Common myeloid progenitor, CD34-positive (primary cell): ENCODE measurements around the gene GNAT2.

Experiments
- CTCF ChIA-PET: fragments of 350-600 bp; sonication (Branson Sonifier 250); formaldehyde crosslinking; loops from one replicate; lab custom pipeline; 2021; ENCODE audit warnings: antibody characterized with exemption; lab: Charles Lee
- POLR2A ChIA-PET: fragments of 350-600 bp; sonication (Branson Sonifier 250); formaldehyde crosslinking; loops from one replicate; lab custom pipeline; 2021; ENCODE audit warnings: antibody characterized with exemption; lab: Charles Lee
- DNase-seq, 3 donors: peaks; one replicate each; pipeline versions ENCODE4 v3.0.0 to v3.0.0-alpha.2; 2013
- H3K27ac ChIP-seq, 2 experiments: 1 replicate in 1 of 2; 2 replicates in 1 of 2; pipeline ENCODE4 v1.7.0; 2013; ENCODE audit warnings: inconsistent platforms in 2 of 2, low read length in 2 of 2, mild to moderate bottlenecking in 2 of 2, low read depth in 1 of 2, moderate library complexity in 1 of 2; ENCODE audit not compliant: severe bottlenecking in 2 of 2, insufficient read depth in 1 of 2, poor library complexity in 1 of 2
- H3K27me3 ChIP-seq, 5 experiments: replicated peaks in 2 of 5; 1 replicate in 3 of 5; 2 replicates in 2 of 5; pipeline versions ENCODE4 v1.6.1 to v1.7.0; 2013; ENCODE audit warnings: low read length in 4 of 5, mild to moderate bottlenecking in 2 of 5, moderate library complexity in 2 of 5, inconsistent platforms in 1 of 5; ENCODE audit not compliant: insufficient read depth in 5 of 5, control insufficient read depth in 4 of 5
- H3K36me3 ChIP-seq, 4 experiments: 1 replicate in 2 of 4; 2 replicates in 2 of 4; pipeline versions ENCODE4 v1.6.1 to v1.7.0; 2013; ENCODE audit warnings: low read length in 3 of 4, control low read depth in 1 of 4, mild to moderate bottlenecking in 1 of 4; ENCODE audit not compliant: control insufficient read depth in 4 of 4, insufficient read depth in 4 of 4
- H3K4me1 ChIP-seq, 4 experiments: 1 replicate in 3 of 4; 2 replicates in 1 of 4; pipeline versions ENCODE4 v1.6.1 to v1.7.1; 2013; ENCODE audit warnings: low read length in 3 of 4, mild to moderate bottlenecking in 3 of 4, control low read depth in 1 of 4, inconsistent platforms in 1 of 4, moderate library complexity in 1 of 4; ENCODE audit not compliant: control insufficient read depth in 4 of 4, insufficient read depth in 4 of 4; ENCODE audit errors: control extremely low read depth in 1 of 4
- H3K4me3 ChIP-seq, 7 experiments: 1 replicate in 4 of 7; 2 replicates in 3 of 7; pipeline versions ENCODE4 v1.5.1 to v1.7.0; 2013; ENCODE audit warnings: mild to moderate bottlenecking in 7 of 7, low read length in 6 of 7, moderate library complexity in 6 of 7, inconsistent platforms in 2 of 7, low read depth in 2 of 7, control low read depth in 1 of 7; ENCODE audit not compliant: insufficient read depth in 4 of 7, control insufficient read depth in 1 of 7; ENCODE audit errors: extremely low read depth in 1 of 7
- H3K9me3 ChIP-seq, 5 experiments: 1 replicate in 4 of 5; 2 replicates in 1 of 5; pipeline versions ENCODE4 v1.6.1 to v1.7.1; 2013; ENCODE audit warnings: low read length in 4 of 5, mild to moderate bottlenecking in 2 of 5, inconsistent platforms in 1 of 5, low read depth in 1 of 5, moderate library complexity in 1 of 5; ENCODE audit not compliant: control insufficient read depth in 4 of 5, insufficient read depth in 2 of 5; ENCODE audit errors: control extremely low read depth in 1 of 5
- WGBS: methylation state at CpG from one replicate; pipeline ENCODE4 v1.1.5; 2013; ENCODE audit not compliant: insufficient coverage; 5-methylcytosine and 5-hydroxymethylcytosine counted together

GNAT2 gene

GRCh38 chr1:109632671-109633346 lies 13.4 kb upstream of the GNAT2 start:
- ChIA-PET POLR2A (interaction anchor here (1.8 kb wide), 1 partner anchor 8 kb away, joined by 4 read pairs; no protein-coding TSS in a partner anchor), CTCF (interaction anchor here (0.8 to 25.8 kb wide), 11 partner anchors 9 to 145 kb away, joined by 3 to 430 read pairs (median 3); partner anchors contain the start of genes GNAI3, GPR61 and GSTM4)
- no peaks in the 10 kb centered on the region for H3K27me3 ChIP-seq
- WGBS, result 100% methylated on average over 2 of the region's 5 CpGs
- H3K4me3 ChIP-seq, result no peak overlapping the region
- H3K36me3 ChIP-seq, result peaks cover 17 to 49% (median 41%) of the 10 kb centered on the region in 4 experiments
- no peaks in the 10 kb centered on the region for H3K9me3 ChIP-seq
- peaks cover 0 to 7% (median 4%) of the 10 kb centered on the region in 4 experiments for H3K4me1 ChIP-seq
- no peak for DNase-seq
- peak overlapping the region in 1 of 2 experiments; percentile 14 for H3K27ac ChIP-seq

GRCh38 chr1:109631513-109632505 lies 12.4 kb upstream of the GNAT2 start:
- Histone ChIP-seq H3K4me3 (no peak overlapping the region), H3K36me3 (peaks cover 18 to 59% (median 50%) of the 10 kb centered on the region in 4 experiments), H3K9me3 (no peaks in the 10 kb centered on the region), H3K4me1 (peaks cover 0 to 7% (median 4%) of the 10 kb centered on the region in 4 experiments), H3K27ac (no peak overlapping the region), H3K27me3 (no peaks in the 10 kb centered on the region)
- CTCF ChIA-PET, result interaction anchor here (0.7 to 25.8 kb wide), 12 partner anchors 8 to 93 kb away, joined by 3 to 430 read pairs (median 4); partner anchors contain the start of genes GNAI3, GPR61 and GSTM4
- POLR2A ChIA-PET, result interaction anchor here (0.5 to 1.8 kb wide), 2 partner anchors 9 to 76 kb away, joined by 3 to 4 read pairs; no protein-coding TSS in a partner anchor
- 98% methylated on average over 11 of the region's 16 CpGs for WGBS
- DNase-seq, result no peak

DNA sequence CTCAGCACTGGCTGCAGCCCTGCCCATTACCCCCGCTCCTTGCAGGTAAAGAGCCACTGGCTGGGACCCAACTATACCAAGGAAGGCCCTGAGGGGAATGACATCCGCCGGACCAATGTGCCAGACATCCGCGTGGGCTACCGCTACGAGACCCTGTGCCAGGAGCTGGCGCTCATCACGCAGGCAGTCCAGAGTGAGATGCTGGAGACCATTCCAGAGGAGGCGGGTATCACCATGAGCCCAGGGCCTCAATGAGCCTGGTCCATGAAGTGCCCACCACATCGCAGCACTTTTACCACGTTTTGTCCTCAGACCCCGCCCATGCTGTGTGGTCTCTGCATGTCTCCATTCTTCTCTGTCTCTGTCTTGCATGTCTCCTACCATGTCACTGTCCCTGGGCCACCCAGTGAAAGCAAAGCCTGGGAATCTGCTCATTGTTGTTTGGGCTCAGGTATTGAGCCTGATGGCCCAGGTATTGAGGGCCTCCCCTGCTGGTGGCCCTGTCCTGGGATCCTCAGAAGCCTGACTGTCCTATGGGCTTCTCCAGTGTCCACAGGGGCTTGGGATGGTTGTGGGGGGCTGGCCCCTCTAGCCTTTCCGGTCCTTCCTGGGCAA lies 11.6 kb upstream of the GNAT2 start:
- no peaks in the 10 kb centered on the region for H3K9me3 ChIP-seq
- peaks cover 0 to 7% (median 4%) of the 10 kb centered on the region in 4 experiments for H3K4me1 ChIP-seq
- ChIA-PET CTCF (interaction anchor here (0.7 to 25.8 kb wide), 16 partner anchors 9 to 143 kb away, joined by 3 to 430 read pairs (median 5); partner anchors contain the start of genes AMPD2, GNAI3, GNAT2 and GPR61), POLR2A (interaction anchor here (0.8 to 1.8 kb wide), 3 partner anchors 10 to 85 kb away, joined by 4 read pairs; partner anchors contain the start of gene GNAI3)
- H3K4me3 ChIP-seq, result no peak overlapping the region
- no peak for DNase-seq
- WGBS, result over 99% methylated on average over 10 of the region's 14 CpGs
- peaks cover 19 to 67% (median 58%) of the 10 kb centered on the region in 4 experiments for H3K36me3 ChIP-seq
- H3K27me3 ChIP-seq, result no peaks in the 10 kb centered on the region
- H3K27ac ChIP-seq, result no peak overlapping the region

DNA sequence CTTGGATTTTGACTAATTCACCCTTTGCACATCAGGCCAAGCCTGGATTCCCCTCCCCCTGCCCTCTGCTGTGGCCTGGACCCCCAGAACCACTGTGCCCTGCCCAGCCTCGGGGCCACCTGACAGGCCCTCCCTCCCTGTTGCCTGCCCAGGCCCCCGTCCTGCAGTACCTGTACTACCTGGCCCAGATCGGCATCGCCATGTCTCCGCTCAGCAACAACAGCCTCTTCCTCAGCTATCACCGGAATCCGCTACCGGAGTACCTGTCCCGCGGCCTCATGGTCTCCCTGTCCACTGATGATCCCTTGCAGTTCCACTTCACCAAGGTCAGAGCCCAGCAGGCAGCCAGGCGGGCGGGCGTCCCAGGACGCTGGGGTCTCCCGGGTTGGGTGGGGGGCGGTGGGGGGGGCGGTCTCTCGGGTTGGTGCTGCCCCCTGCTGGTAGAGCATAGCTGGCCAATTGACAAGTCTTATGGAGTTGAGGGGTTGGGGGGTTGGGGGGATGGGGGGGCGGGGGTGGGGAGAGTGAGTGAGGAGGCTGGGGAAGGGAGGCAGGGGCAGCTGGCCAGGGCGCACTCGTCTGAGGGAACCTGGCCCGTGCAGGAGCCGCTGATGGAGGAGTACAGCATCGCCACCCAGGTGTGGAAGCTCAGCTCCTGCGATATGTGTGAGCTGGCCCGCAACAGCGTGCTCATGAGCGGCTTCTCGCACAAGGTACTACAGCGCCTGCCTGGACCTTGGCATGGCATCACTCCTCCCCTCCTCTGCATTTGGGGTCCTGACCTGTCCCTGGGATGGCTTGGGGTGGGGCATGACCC lies 10.9 kb upstream of the GNAT2 start:
- peaks cover 0 to 9% (median 6%) of the 10 kb centered on the region in 4 experiments for H3K4me1 ChIP-seq
- H3K4me3 ChIP-seq, result no peak overlapping the region
- no peaks in the 10 kb centered on the region for H3K27me3 ChIP-seq
- ChIA-PET POLR2A (interaction anchor here (0.8 to 1.2 kb wide), 2 partner anchors 82 to 84 kb away, joined by 4 read pairs; partner anchors contain the start of gene GNAI3), CTCF (interaction anchor here (1.0 to 25.8 kb wide), 13 partner anchors 8 to 144 kb away, joined by 3 to 430 read pairs (median 9); partner anchors contain the start of genes AMPD2, GNAI3, GNAT2 and GPR61)
- H3K27ac ChIP-seq, result no peak overlapping the region
- DNase-seq, result peak in 2 of 3 donors; percentile 51 to 53
- H3K9me3 ChIP-seq, result no peaks in the 10 kb centered on the region
- H3K36me3 ChIP-seq, result peaks cover 21 to 74% (median 62%) of the 10 kb centered on the region in 4 experiments
- 97% methylated on average over 12 of the region's 30 CpGs for WGBS

GRCh38 chr1:109629372-109630030 lies 10.1 kb upstream of the GNAT2 start:
- DNase-seq, result no peak
- H3K27me3 ChIP-seq, result no peaks in the 10 kb centered on the region
- 88% methylated on average over 9 of the region's 10 CpGs for WGBS
- peaks cover 25 to 78% (median 63%) of the 10 kb centered on the region in 4 experiments for H3K36me3 ChIP-seq
- peaks cover 0 to 12% (median 11%) of the 10 kb centered on the region in 4 experiments for H3K4me1 ChIP-seq
- POLR2A ChIA-PET, result interaction anchor here (1.3 to 2.0 kb wide), 2 partner anchors 10 to 81 kb away, joined by 3 to 5 read pairs; partner anchors contain the start of genes AMPD2, GNAI3 and GNAT2
- H3K27ac ChIP-seq, result no peak overlapping the region
- no peaks in the 10 kb centered on the region for H3K9me3 ChIP-seq
- CTCF ChIA-PET, result interaction anchor here (0.7 to 25.8 kb wide), 15 partner anchors 9 to 145 kb away, joined by 4 to 430 read pairs (median 10); partner anchors contain the start of genes AMPD2, GNAI3, GNAT2 and GPR61
- no peak overlapping the region for H3K4me3 ChIP-seq
